ENCODE results near the gene AKT2.

The AKT2 gene

DNA sequence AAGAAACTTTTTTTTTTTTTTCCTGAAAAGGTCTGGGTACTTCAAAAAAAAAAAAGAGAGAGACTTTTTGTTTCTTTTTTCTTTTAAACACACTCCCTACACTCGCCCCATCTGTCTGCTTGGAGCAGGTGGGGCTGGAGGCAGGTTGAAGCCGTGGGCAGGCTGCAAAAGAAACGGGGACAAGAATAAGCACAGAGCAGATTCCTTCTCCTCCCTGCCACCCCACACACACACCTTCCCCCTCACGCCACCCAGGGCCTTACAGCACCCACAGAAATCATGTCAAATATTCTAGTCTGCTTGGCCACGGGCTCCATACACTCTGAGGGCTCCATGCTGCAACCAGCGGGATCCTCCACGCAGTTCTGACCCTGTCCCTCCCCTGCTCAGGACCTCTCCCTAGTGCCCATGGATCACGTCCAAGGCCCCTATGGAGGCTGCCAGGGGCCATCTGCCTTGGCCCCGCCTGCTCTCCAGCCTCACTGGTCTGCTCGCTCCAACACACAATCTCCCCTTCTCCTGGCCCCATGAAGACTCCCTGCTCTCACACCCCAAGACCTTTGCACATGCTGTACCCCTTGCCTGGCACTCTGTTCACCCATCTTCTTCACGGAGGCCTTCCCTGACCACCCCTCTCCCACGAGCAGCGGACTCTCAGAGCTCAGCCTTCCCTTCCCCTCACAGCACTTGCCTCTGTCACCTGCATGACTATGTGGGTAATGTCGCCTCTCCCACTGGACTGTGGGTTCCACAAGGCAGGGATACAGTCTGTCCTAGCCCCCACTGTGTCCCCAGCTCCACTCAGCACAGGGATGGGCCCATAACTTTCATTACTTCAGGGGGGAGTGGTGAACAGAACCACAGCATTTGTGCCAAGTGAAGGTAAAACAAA is 11.4 kb downstream of the AKT2 start:
- no peak for DNase-seq (ENCODE audit: low read depth)

DNA sequence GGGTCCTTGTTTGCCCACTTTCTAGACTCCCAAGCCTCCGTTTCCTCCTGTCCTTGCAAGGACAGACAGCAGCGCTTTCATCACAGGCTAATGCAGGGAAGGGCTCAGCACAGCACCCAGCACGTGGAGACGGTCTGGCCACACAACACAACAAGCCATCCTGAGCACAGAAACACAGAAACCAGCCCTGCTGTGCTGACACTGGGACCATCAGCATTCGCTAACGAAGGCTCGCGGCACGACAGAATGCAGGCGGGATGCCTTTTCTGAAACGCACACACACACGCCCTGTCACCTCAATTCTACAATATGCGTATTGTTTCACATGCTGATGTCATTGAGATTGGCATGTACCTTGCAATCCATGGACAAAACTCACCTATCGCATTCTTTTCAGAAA is 12.9 kb downstream of the AKT2 start:
- DNase-seq (ENCODE audit: low read depth) = no peak

DNA sequence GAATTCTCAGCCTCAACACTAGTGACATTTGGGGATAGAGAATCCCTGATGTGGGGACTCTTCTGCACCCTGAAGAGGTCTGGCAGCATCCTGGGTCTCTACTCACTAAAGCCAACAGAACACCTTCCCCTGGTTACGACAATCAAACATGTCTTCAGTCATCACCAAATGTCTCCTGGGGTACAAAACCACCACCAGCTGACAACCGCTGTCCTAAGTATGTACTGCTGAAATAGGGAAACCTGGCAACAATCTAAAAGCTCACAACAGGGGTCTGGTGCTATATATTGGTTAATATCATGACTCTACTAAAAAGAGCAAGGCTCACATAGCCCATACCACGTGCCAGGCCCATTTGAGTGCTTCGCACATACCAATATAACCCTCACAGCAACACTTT is 13.4 kb downstream of the AKT2 start:
- DNase-seq (ENCODE audit: low read depth) = no peak

DNA sequence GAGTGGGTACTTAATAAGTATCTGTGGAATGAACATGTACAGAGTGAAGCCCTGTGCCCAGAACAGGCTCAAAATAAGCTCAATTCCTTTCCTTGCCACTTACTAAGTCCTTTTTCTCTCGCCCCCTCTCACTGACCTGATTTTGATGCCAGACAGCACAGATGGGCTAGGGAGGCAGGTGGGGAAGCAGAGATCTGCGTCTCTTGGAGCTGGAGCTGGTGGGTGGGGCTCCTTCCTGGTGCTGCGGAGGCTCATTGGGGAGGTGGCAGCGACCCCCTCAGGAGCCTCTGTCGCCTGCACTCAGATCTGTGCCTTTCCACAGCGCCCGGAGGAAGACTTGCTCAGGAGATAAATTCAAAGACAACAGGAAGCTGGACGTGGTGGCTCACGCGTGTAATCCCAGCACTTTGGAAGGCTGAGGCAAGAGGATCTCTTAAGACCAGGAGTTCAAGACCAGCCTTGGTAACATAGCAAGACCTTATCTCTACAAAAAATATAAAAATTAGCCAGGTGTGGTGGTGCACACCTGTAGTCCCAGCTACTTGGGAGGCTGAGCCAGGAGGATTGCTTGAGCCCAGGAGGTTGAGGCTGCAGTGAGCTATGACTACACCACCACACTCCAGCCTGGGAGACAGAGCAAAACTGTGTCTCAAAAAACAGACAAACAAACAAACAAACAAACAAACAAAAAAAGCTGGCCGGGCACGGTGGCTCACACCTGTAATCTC is 14.6 kb downstream of the AKT2 start:
- DNase-seq (ENCODE audit: low read depth) = no peak

DNA sequence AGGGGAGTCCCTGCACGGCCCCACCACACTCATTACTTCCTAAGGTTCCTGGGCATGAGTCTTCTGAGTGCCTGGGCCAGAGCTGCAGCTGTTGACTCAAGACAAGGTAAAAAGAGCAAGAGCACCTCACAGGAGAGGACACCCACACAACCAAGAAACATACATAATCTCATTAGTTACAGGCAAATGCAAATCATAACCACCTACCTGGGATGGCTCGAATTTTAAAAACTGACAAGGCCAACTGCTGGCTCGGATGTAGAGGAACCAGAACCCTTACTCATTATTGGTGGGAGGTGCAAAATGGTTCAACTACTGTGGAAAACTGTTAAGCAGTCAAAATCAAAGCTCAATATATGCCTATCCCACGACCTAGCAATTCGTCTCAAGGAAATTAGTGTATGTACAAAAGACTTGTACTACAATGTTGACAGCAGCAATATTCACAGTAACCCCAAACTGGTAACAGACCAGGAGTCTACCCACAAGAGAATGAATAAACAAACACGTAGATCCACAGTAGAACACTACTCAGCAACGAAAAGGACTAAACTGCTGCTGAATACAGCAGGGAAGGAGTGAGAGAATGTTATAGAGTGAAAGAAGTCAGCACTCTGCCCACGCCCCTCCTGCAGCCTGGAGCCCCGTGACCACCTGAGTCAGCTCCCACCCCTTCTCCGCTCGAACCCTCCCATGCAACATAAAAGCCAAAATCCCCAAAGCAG is 15.8 kb downstream of the AKT2 start:
- DNase-seq (ENCODE audit: low read depth) = no peak

DNA sequence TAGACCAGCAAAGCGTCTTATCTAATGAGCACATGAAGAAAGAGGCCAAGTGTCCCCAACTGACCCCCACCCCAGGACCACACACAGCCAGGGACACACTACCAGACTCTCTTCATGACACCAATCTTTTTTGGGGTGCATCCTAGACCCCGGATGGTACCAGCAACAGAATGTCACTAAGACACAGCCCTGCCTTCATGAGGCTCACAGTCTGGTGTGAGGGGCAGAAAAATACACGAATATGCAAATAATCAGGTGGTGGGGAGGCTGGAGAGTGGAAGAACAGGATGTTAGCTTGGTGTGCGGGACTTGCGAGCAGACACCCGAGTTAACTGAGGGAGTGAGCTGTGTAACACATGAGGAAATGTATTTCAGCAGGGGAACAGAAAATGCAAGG is 17.5 kb downstream of the AKT2 start:
- no peak for DNase-seq (ENCODE audit: low read depth)

DNA sequence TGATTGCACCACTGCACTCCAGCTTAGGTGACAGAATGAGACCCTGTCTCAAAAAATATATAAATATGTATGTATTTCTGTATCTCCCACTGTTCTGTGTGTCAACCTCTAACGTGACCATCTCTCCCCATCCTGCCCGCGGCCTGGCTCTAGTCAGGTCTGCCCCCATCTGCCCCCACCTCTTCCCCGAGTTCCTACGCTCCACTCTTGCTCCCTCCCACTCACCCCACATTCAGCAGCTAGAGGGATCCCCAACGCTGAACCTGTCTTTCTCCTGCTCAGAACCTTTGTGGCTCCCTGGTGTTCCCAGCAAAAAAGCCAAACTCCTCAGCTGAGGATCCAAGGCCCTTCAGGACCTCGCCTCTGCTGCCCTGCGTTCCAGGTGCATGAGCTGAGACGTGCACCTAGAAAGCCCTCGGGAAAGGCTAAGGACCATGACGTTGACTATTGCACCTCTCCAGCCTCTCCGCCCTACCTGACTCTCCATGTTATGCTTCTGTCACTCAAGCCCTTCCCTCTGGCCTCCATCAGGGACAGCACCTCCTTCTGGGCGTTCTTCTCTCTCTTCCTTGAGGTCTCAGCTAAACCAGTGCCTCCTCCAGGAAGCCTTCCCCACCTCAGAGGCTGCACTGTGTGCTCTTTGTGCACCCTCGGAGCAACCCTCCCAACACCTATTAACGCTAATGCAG is 18.1 kb downstream of the AKT2 start:
- DNase-seq (ENCODE audit: low read depth) = no peak

- DNase-seq (ENCODE audit: low read depth) = no peak
These were observed 19.0 kb downstream of the AKT2 start for GRCh38 chr19:40266119-40266518.

DNA sequence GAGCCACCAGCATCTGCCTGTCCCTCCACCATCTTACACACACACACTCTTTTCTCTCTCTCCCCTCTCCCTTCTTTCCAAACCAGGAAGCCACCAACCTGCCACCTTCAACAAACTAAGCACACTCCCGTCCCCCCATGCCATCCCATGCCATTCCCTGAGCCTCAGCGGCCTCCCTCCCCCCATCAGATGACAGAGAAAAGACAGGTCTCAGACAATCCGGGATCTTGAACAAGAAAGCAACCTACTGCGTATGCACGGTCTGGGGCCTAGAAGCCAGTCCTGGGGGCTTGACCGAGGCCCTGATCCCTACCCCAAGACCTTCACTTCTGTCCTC is 19.4 kb downstream of the AKT2 start:
- no peak for DNase-seq (ENCODE audit: low read depth)

DNA sequence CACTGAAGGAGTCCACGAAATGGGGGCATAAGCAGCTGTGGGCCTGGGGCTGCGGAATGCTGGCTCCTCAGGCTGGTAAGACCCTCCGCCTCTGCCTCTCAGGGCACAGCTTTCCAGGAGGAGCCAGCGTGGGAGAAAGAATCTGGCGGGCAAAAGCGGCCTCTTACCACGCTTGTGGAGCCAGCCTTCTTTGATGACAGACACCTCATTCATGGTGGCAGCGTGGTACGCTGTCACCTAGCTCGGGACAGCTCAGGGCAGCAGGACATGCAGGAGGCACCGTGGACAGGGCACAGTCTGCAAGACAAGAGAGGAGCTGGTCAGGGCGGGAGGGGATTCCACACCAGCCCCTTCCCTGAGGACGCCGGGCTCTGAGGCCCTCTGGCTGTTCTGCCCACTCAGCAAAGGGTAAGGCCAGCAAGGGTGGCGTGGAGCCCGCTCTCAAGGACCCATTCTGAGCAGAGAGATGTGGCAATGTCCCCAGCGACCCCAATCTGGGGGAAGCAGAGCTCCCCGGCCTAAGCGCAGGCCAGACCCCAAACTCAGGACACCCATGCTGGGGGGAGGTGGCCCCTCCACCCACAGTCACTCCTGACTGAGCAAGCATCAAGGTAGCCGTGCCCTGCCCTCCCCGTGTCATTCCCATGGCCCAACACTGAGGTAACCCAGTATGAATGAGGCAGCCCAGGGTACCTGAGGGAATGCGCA is 19.9 kb downstream of the AKT2 start:
- no peak for DNase-seq (ENCODE audit: low read depth)

GRCh38 chr19:40264314-40265054 is 20.7 kb downstream of the AKT2 start:
- no peak for DNase-seq (ENCODE audit: low read depth)

- no peak for DNase-seq (ENCODE audit: low read depth)
These were observed 21.5 kb downstream of the AKT2 start for GRCh38 chr19:40263440-40264313.

- no peak for DNase-seq (ENCODE audit: low read depth)
These were observed 22.7 kb downstream of the AKT2 start for GRCh38 chr19:40262422-40262821.

DNA sequence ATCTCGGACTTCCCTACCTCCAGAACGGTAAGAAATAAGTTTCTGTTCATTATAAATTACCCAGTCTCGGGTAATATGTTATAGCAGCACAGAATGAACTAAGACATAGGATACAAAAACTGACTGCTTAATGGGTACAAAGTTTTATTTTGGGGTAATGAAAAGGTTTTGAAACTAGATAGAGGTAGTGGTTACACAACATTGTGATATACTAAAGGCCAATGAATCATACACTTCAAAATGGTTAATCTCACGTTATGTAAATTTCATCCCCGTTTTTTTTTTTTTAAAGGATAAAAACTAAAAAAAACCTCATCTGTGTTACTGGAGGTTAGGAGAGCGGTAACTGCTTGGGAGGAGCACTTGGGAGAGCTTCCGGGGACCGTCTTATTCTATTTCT is 23.5 kb downstream of the AKT2 start:
- no peak for DNase-seq (ENCODE audit: low read depth)

DNA sequence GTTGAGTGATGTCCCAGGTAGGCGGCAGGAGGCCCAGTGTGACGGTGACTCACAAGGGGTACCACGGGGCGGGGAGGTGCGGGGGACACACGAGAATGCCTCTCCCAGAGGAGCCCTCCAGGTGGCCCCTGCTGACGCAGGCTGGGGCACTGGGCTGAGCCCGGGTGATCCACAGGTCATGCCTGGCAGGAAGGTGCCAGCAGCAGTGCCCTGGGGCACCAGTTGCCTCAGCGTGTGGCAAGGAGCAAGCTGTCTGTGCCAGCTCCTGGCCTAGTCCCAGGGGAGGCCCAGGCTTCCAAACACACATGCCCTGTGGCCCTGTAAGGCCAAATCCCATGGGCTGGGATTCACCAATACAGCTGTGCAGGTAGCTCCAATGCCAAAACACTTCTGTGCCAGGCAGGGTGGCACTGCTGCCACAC is 28.0 kb downstream of the AKT2 start:
- no peak for DNase-seq (ENCODE audit: low read depth)

DNA sequence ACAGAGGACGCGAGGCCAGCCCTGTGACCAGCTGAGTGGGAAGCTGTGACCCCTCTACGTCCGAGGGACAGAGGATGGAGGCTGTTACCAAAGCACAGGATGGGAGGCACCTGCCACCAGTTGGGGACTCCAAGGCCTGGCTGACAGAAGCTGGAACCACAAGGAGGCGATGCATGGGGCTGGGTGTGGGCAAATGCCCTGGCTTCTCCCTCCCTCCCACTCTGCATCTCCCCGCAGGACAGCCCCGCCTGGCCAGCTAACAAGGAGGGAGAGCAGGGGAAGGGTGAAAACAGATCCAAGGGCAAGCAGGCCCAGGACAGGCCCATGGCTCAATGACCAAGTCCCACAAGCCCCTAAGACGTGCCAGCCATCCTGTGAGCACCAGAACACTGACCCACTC is 28.6 kb downstream of the AKT2 start:
- no peak for DNase-seq (ENCODE audit: low read depth)

GRCh38 chr19:40255619-40256166 is 29.5 kb downstream of the AKT2 start:
- DNase-seq (ENCODE audit: low read depth) = no peak

- no peak for DNase-seq (ENCODE audit: low read depth)
These were observed 30.3 kb downstream of the AKT2 start for GRCh38 chr19:40254714-40255418.

DNA sequence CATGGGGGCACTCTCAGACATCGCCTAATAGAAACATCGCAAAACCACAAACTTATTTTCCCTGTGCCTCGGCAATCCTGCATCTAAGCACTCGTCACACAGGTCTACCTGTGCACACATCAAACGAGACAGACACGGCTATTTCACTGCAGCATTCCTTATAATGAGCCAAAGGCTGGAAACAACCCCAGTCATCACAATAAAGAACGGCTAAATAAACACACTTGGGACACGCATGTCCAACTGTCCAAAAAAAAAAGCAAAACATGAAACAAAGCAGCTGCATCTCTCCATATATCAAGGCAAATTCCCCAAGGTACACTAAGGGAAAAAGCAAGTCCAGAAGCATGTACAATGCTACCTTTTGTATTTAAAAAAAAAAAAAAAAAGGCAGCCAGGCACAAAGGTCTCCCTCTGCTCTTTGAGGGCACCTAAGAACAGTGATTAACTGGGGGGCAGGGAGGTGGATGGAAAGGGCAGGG is 31.5 kb downstream of the AKT2 start:
- no peak for DNase-seq (ENCODE audit: low read depth)

Data from stimulated activated CD4-positive, alpha-beta T cell treated with anti-CD3 and anti-CD28 coated beads, Interleukin-2, amount 100 ng/mL, for 4 hours (primary cell).